ENCODE data around the gene CDC45.

Gene CDC45

DNA sequence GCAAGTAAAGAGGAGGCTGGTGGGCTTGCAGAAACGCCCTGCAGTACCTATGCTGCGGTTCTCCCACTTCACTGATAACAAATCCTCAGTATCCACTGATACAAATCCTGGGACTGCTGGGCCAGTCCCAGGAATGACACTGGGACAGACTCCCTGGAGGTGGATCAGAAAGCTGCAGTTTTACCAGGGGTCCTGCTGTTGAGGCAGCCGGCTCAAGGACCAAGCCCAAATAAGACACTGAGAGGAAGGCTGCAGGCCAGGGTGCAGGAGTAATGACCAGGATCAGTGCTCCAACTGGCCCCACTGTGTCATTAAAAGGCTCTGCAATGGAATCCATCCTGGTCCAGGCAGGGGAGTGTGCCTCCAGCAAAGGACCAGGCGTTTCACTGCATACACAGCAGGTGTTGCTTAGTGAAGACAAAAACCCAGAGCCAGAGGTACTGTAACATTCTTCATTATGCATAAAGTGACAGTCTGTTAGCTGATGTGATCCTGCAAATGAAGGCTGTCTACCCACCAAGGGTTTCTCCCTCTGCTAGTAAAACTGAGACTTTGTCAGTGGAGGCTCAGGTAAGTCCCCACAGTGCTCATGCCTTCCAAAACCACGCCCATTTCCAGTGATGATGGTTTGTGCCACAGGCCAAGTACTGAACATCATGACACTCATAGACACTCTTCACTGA is 30.8 kb upstream of the CDC45 start:
- no peak for DNase-seq

DNA sequence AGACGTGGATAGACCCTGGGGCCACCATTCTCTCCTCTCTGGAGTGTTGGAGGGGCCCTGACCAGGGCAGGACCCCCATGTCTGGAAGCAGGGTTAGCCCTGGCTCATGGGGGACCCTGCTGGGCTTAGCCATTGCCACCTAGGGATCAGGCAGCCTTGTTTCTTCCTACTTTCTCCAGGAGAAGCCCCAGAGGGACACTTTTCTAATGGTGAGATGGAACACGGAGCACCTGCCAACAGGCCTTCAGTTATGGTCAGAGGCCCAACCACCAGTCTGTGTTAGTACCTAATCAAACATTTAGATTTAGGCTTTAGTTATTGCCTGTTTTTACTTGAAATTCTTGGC is 30.3 kb upstream of the CDC45 start:
- DNase-seq, result no peak

DNA sequence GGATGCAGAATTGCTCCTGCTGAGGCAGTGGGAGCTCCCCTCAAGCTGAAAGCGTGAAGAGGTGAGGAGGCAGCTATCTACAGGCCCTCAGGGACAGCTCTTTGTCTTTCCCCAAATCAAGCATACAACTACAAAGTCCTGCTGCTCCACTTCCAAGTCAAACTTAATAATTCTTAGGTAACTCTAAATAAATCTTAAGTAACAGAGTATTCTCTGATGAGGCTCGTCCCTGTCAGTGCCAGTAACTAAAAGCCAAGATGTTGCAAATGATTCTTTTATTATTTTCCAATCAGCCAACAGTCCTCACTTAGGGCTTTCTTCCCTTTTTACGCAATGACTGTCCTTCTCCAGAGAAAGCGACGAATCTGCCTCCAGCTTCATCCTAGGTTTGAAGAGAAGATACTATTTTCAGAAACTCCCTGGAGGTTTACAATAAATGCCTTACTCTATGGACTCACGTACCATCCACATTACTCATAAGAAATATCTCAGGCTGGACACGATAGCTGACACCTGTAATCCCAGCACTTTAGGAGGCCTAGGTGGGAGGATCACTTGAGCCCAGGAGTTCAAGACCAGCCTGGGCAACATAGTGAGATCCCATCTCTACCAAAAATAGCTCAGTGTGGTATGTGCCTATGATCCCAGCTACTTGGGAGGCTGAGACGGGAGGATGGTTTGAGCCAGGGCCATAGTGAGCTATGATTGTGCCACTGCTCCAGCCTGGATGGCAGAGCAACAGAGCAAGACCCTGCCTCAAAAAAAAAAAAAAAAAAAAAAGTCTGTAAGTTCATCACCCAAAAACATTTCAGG is 29.2 kb upstream of the CDC45 start:
- DNase-seq, result no peak

- no peak for DNase-seq
Observed at GRCh38 chr22:19451570-19451969, 28.1 kb upstream of the CDC45 start.

DNA sequence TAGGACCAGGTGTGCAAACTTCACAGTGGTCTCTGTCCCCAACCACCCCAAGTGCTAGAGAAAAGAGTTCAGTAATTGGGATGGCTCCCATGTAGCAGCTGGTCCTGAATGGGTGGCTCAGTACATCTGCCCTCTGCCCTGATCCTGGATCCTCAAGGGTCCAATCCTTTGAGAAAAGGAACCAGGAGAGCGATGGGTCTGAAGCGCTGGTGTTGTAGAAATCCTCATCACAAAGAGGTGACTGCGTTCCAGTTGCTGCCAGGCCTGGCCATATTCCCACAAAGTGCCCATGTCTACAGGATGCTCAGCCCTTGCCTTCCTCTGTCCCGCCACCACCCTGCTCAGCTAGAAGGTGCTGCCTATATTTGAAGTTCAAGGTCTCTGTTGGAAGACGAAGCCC is 26.0 kb upstream of the CDC45 start:
- no peak for DNase-seq

GRCh38 chr22:19454156-19454555 is 25.6 kb upstream of the CDC45 start:
- no peak for DNase-seq

- DNase-seq, result no peak
Observed at GRCh38 chr22:19455033-19455432, 24.7 kb upstream of the CDC45 start.

- DNase-seq, result no peak
Observed at GRCh38 chr22:19455585-19456370, 23.9 kb upstream of the CDC45 start.

DNA sequence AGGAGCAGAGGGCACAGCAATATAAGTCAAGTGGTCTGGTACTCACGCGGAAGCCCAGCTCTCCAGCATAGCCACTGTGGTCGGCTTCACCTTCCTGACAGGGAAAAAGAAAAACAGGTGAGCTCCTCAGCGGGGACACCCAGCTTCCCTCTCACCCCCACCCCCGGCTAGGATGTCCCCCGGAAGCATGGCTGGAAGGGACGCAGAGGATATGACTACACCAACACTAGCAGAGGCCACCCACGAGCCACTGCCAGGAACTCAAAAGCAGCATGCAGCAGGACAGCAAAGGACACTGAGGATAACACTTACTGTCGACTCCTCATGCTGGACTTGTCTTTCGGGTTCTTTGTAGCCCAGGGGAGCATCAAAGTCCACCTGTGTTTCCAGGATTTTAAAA is 23.2 kb upstream of the CDC45 start:
- DNase-seq, result no peak

DNA sequence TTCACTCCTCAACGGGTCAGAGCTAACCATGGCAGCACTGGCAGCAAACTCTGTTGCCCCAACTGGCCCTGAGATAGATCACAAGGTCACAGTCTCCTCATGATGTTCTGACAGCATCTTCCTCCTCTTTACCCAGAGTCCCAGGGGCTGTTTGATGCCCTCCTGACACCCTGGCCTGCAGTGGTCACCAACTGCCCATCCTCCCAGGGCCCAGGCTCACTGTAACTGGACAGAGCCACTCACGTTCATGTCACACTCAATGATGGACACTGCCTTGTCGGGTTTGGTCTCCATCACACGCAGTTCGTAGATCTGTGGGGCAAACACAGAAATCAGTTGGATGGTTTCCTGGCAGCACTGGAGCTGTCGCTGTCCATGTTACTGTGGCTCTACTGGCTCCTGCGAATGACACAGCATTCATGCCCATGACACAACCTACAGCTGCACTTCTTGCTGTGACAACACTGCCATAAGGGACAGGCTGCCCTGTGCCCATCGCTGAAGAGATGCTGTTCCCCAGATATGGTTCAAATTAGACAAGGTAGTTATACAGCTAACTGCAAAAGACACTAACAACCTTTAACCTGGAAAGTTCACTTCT is 21.8 kb upstream of the CDC45 start:
- DNase-seq, result no peak

GRCh38 chr22:19460036-19460435 is 19.7 kb upstream of the CDC45 start:
- no peak for DNase-seq

DNA sequence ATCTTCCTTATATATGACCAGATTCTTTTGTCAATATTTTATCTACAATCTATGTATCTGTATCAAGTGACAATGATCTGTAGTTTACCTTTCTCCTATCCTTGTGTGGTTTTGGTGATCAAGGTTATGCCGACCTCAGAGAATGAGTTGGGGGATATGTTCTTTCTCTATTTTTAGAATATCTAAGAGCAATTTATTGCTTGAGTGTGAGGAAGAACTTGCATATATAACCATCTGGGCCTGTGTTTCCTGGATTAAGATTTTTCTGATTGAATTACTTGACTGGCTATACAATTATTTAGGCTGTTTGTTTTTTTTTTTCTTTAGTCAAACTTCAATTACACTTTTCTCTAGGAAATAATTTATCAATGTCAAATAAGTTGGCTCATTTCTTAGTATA is 18.2 kb upstream of the CDC45 start:
- no peak for DNase-seq

DNA sequence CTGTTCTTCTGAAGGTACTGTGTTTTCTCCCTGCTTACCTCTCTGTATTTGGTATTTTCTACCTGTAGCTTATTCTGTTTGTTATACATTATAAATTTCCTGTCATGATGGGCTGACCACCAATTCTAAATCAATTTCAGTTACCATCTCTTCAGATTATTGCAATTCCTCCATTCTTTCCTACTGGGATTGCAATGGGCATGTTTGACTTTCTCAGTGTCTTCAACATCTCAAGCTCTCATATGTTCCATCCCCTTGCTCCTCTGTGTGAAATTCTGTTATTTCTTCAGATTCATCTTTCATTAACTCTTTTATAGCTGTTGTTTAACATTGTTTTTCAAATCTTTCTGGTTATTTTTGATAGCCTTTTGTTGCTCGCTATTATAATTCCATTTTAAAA is 16.7 kb upstream of the CDC45 start:
- DNase-seq, result no peak

DNA sequence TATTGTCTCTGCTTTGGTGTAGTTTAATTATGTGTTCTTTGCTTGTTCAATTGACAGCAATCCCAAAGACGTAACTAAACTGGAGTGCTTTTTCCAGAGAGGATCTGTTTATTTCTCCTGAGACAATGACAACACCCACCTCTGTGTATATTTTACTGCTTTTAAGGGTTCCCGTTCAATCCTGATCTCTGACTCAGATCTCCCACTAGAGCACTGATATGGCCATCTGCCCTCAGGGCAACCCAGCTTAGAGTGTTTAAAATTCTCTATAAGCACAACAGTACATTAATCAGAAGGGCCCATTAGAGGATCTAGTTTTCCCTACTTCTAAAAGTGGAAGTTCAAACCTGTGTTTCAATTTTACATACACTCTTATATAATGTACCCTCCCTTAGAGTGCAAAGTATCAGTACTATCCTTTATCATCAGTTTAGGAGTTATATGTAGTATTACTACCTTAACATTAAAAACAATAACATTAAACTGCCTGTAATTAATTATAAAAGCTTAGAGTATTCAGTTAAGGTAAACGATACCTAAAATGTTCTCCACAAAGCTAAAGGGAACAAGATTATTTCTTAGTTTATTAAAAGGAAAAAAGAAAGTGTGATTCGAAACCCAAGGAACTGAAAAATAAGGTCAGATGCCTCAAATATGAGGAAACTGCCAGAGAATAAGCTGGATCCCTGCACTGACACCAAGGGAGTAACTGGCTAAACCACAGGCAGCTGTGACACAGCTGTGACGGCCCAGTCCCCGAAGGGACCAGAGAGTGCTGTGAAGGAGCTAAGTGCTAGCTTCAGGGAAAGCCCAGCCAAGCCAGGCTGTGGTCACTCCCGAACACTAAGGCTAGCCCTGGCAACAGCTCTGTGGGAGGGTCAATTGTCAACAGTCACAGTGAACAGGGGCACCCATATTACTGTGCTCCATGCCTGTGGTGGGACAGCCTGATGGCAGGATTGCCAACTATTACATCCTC is 15.9 kb upstream of the CDC45 start:
- DNase-seq, result no peak

DNA sequence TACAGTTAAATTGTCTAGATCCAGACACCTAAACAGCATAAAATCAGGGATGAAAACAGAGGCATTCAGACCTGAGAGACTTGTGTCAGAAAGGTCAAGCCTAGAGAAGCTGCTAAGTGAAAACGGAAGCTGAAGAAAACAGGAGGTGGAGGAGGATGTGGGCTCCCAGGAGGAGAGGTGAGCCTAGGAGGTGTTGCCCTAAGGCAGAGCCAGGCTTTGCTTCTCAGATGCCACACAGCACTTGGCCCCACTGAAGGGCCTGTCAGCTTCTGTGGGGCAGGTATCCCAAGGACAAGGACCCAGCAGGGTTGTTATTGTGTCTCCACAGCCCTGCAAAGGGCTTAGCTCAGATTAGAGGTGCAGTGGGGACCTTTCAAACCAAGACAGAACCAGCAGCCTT is 15.2 kb upstream of the CDC45 start:
- DNase-seq, result no peak

- DNase-seq, result no peak
Observed at GRCh38 chr22:19464975-19465374, 14.7 kb upstream of the CDC45 start.

GRCh38 chr22:19466126-19466716 is 13.5 kb upstream of the CDC45 start:
- no peak for DNase-seq

DNA sequence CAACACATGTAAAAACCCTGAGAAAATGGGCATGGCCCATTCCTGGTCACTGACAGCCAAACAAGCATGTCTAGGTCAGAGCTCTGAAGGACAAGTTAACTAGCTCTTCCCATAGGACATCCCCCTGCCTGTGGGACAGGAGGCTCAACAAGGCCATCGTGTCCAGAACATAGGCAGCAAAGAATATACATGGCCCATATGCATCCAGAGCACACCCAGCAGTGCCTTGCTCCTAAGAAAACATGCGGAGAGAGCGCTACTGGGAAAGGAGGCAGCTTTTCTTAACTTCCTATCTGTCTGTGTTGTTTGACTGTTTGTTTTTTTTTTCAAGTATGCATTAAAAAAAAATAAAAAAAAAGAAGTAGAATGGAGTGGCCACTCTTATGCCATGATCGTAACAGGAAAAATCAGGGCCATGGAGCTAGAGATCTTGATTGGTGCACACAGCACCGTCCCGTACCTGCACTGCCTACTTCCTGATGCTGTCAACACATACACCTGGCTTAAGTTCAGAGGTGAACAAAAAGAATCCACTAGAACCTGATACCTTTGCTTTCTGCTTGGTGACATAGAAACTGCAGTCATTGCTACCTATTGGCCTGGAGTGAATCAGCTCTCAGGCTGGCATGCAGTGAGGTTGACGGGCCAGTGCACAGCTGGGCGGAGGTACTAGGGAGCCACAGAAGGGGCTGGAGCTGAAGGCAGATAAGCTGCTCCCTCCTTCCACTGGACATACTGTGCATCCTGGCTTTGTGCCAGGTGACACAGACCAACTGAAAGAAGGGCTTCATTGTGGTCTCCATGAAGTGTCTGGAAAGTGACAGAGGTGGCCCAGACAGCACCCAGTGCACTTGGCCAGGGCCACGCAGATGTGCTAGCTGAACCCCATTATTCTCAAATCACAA is 12.6 kb upstream of the CDC45 start:
- no peak for DNase-seq

DNA sequence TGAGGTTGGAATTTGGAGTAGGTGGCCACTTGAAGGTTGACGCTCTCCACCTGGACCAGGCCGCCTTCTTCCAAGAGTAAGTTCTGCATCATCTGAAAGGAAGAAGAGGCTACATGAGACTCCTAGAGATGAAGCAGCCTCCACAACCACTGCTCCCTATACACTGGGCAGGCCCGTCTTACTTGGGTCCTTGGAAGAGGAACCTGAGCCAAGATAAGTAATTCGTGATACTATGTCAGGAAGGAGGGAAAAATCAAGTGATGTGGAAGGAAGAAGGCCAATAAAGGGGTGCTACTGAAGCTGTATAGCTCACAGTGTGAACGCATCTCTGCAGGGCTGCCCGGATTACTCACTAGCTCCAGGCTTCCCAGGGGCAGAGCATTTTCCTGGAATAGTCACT is 11.8 kb upstream of the CDC45 start:
- no peak for DNase-seq

GRCh38 chr22:19469421-19469820 is 10.3 kb upstream of the CDC45 start:
- DNase-seq, result no peak

- no peak for DNase-seq
Observed at GRCh38 chr22:19470010-19470409, 9.7 kb upstream of the CDC45 start.
